Adrenal gland (tissue), 5 donors: ENCODE measurements around the gene RBM15B.

Experiments used
- CTCF ChIP-seq, 6 experiments: fragments of 450-650 bp in 4 of 6; fragments of 200-600 bp in 2 of 6; sonication (generic) in 1 of 6; IDR thresholded peaks; 1 replicate in 5 of 6; 2 replicates in 1 of 6; pipeline versions ENCODE4 v1.5.1 to v1.8.0; 2016 to 2021; ENCODE audit warnings: antibody characterized with exemption in 6 of 6, mild to moderate bottlenecking in 2 of 6, moderate library complexity in 1 of 6
- POLR2A ChIP-seq, 2 donors: fragments of 450-650 bp; IDR thresholded peaks; one replicate each; pipeline ENCODE4 v1.6.1; 2017; ENCODE audit warnings: antibody characterized with exemption in 2 of 2, mild to moderate bottlenecking in 2 of 2, moderate library complexity in 1 of 2
- donor health status: DM: no; HTN: no; CAD: no.

- TF ChIP-seq CTCF (IDR thresholded peaks at IDR 0.05) (no peak), POLR2A (IDR thresholded peaks at IDR 0.05) (no peak)
These were observed 12.6 kb downstream of the RBM15B start for GRCh38 chr3:51403675-51404074.
